Stimulated activated CD4-positive, alpha-beta T cell treated with anti-CD3 and anti-CD28 coated beads, Interleukin-1b, Interleukin-23, amount 100 ng/mL, for 1 hour (primary cell): ENCODE results near the gene MYO5A.

Experiments
- DNase-seq, 2 donors: peaks; one replicate each; pipeline ENCODE4 v3.0.0-alpha.2; 2020; ENCODE audit warnings: low read depth in 2 of 2

The MYO5A gene

GRCh38 chr15:52329987-52330386 is 198.7 kb downstream of the MYO5A start:
- DNase-seq: no peak

- DNase-seq: no peak
Observed at GRCh38 chr15:52329150-52329549, 199.5 kb downstream of the MYO5A start.

GRCh38 chr15:52328680-52329079 is 200.0 kb downstream of the MYO5A start:
- DNase-seq: no peak

- no peak for DNase-seq
Observed at GRCh38 chr15:52326756-52327155, 201.9 kb downstream of the MYO5A start.

GRCh38 chr15:52324109-52324508 is 204.6 kb downstream of the MYO5A start:
- no peak for DNase-seq

GRCh38 chr15:52318729-52319500 is 209.8 kb downstream of the MYO5A start:
- DNase-seq: no peak

- DNase-seq: no peak
Observed at GRCh38 chr15:52317688-52318087, 211.0 kb downstream of the MYO5A start.

- no peak for DNase-seq
Observed at GRCh38 chr15:52317022-52317421, 211.7 kb downstream of the MYO5A start.

GRCh38 chr15:52309154-52309548 is 219.5 kb downstream of the MYO5A start:
- DNase-seq: no peak

- no peak for DNase-seq
Observed at GRCh38 chr15:52308446-52309153, 220.1 kb downstream of the MYO5A start.

- no peak for DNase-seq
Observed at GRCh38 chr15:52307847-52308246, 220.8 kb downstream of the MYO5A start.

GRCh38 chr15:52306270-52306669 is 222.4 kb downstream of the MYO5A start:
- DNase-seq: no peak

- DNase-seq: no peak
Observed at GRCh38 chr15:52303093-52303772, 225.4 kb downstream of the MYO5A start.

- DNase-seq: no peak
Observed at GRCh38 chr15:52301265-52301847, 227.3 kb downstream of the MYO5A start.

GRCh38 chr15:52295421-52296001 is 233.2 kb downstream of the MYO5A start, which contains the start of gene MYO5C:
MYO5C (minus strand) TSS chr15:52295804; CDS start chr15:52295636, 168 bp downstream.
- DNase-seq: no peak

GRCh38 chr15:52294881-52295420 is 233.7 kb downstream of the MYO5A start:
- no peak for DNase-seq

GRCh38 chr15:52292780-52293392 is 235.8 kb downstream of the MYO5A start:
- no peak for DNase-seq

GRCh38 chr15:52291204-52291603 is 237.5 kb downstream of the MYO5A start:
- DNase-seq: no peak

GRCh38 chr15:52290800-52291199 is 237.9 kb downstream of the MYO5A start:
- no peak for DNase-seq

- DNase-seq: no peak
Observed at GRCh38 chr15:52290329-52290728, 238.4 kb downstream of the MYO5A start.

GRCh38 chr15:52289629-52290081 is 239.0 kb downstream of the MYO5A start:
- no peak for DNase-seq
